ENCODE measurements around the gene ASAP2.

The ASAP2 gene

GRCh38 chr2:9256570-9257043 is 50.0 kb downstream of the ASAP2 start:
- no peak for TF ChIP-seq CTCF (IDR thresholded peaks at IDR 0.05; ENCODE audit: insufficient read depth, low read depth, low read length, missing control alignments)
- DNase-seq (ENCODE audit: low read depth): no peak
- no peak overlapping the region for H3K4me3 ChIP-seq (ENCODE audit: low read depth, low read length)

- no peak overlapping the region for H3K4me3 ChIP-seq (ENCODE audit: low read depth, low read length)
- TF ChIP-seq CTCF (IDR thresholded peaks at IDR 0.05; ENCODE audit: insufficient read depth, low read depth, low read length, missing control alignments): no peak
- DNase-seq (ENCODE audit: low read depth): no peak
These were observed 51.9 kb downstream of the ASAP2 start for GRCh38 chr2:9258501-9258900.

GRCh38 chr2:9258953-9259399 is 52.4 kb downstream of the ASAP2 start:
- H3K4me3 ChIP-seq (ENCODE audit: low read depth, low read length): no peak overlapping the region
- no peak for TF ChIP-seq CTCF (IDR thresholded peaks at IDR 0.05; ENCODE audit: insufficient read depth, low read depth, low read length, missing control alignments)
- DNase-seq (ENCODE audit: low read depth): no peak

- TF ChIP-seq CTCF (IDR thresholded peaks at IDR 0.05; ENCODE audit: insufficient read depth, low read depth, low read length, missing control alignments): no peak
- no peak overlapping the region for H3K4me3 ChIP-seq (ENCODE audit: low read depth, low read length)
- DNase-seq (ENCODE audit: low read depth): no peak
These were observed 53.9 kb downstream of the ASAP2 start for GRCh38 chr2:9260464-9260918.

GRCh38 chr2:9261231-9261883 is 54.7 kb downstream of the ASAP2 start:
- TF ChIP-seq CTCF (IDR thresholded peaks at IDR 0.05; ENCODE audit: insufficient read depth, low read depth, low read length, missing control alignments): no peak
- no peak overlapping the region for H3K4me3 ChIP-seq (ENCODE audit: low read depth, low read length)
- no peak for DNase-seq (ENCODE audit: low read depth)

- TF ChIP-seq CTCF (IDR thresholded peaks at IDR 0.05; ENCODE audit: insufficient read depth, low read depth, low read length, missing control alignments): no peak
- no peak overlapping the region for H3K4me3 ChIP-seq (ENCODE audit: low read depth, low read length)
- no peak for DNase-seq (ENCODE audit: low read depth)
These were observed 56.1 kb downstream of the ASAP2 start for GRCh38 chr2:9262671-9263171.

GRCh38 chr2:9263428-9263827 is 56.8 kb downstream of the ASAP2 start:
- DNase-seq (ENCODE audit: low read depth): no peak
- TF ChIP-seq CTCF (IDR thresholded peaks at IDR 0.05; ENCODE audit: insufficient read depth, low read depth, low read length, missing control alignments): no peak
- no peak overlapping the region for H3K4me3 ChIP-seq (ENCODE audit: low read depth, low read length)
